Measurements from ENCODE around the gene MTRFR.

Gene MTRFR

GRCh38 chr12:123231931-123232330, 1.3 kb upstream of the MTRFR start:
- Histone ChIP-seq H4K20me1 (ENCODE audit: insufficient read depth, low read length, poor library complexity, severe bottlenecking) (peaks cover 58% of the 10 kb centered on the region), H3K27me3 (ENCODE audit: insufficient read depth, low read length, poor library complexity, severe bottlenecking) (no peaks in the 10 kb centered on the region), H3K4me3 (ENCODE audit: low read length, poor library complexity, severe bottlenecking) (peak overlapping the region; percentile 88), H3K4me1 (ENCODE audit: insufficient read depth, low read length, poor library complexity, severe bottlenecking) (peaks cover 57% of the 10 kb centered on the region), H3F3A (ENCODE audit: low read depth) (peaks cover 11% of the 10 kb centered on the region), H3K36me3 (ENCODE audit: insufficient read depth, low read length) (no peaks in the 10 kb centered on the region), H3K9me3 (ENCODE audit: insufficient read depth, low read depth, low read length) (no peaks in the 10 kb centered on the region), H3K9ac (ENCODE audit: low read depth, low read length, poor library complexity, severe bottlenecking) (peak overlapping the region; percentile 97), H3K9me2 (replicated peaks; ENCODE audit: low read depth, low read length) (no peaks in the 10 kb centered on the region), H2AFZ (ENCODE audit: low read length) (no peak overlapping the region; the same call in 1 of the 2 replicates), H3K4me2 (ENCODE audit: low read depth, low read length, poor library complexity, severe bottlenecking) (peak overlapping the region; percentile 92), H3K79me2 (ENCODE audit: insufficient read depth, low read length) (peaks cover 92% of the 10 kb centered on the region)
- TF ChIP-seq EZH2phosphoT487 (IDR thresholded peaks at IDR 0.05; ENCODE audit: borderline replicate concordance) (no peak), CTCF (conservative IDR thresholded peaks at IDR 0.05; ENCODE audit: low read length) (no peak)

GRCh38 chr12:123232472-123232806, 797 bp upstream of the MTRFR start:
- Histone ChIP-seq H3K36me3 (ENCODE audit: insufficient read depth, low read length) (no peaks in the 10 kb centered on the region), H3K4me3 (ENCODE audit: low read length, poor library complexity, severe bottlenecking) (peak overlapping the region; percentile 88), H3K4me1 (ENCODE audit: insufficient read depth, low read length, poor library complexity, severe bottlenecking) (peaks cover 56% of the 10 kb centered on the region), H3K9ac (ENCODE audit: low read depth, low read length, poor library complexity, severe bottlenecking) (peak overlapping the region; percentile 97), H3K27me3 (ENCODE audit: insufficient read depth, low read length, poor library complexity, severe bottlenecking) (no peaks in the 10 kb centered on the region), H3K9me2 (replicated peaks; ENCODE audit: low read depth, low read length) (no peaks in the 10 kb centered on the region), H3K79me2 (ENCODE audit: insufficient read depth, low read length) (peaks cover 89% of the 10 kb centered on the region), H3K4me2 (ENCODE audit: low read depth, low read length, poor library complexity, severe bottlenecking) (peak overlapping the region; percentile 92), H4K20me1 (ENCODE audit: insufficient read depth, low read length, poor library complexity, severe bottlenecking) (peaks cover 55% of the 10 kb centered on the region), H3F3A (ENCODE audit: low read depth) (peaks cover 13% of the 10 kb centered on the region), H3K9me3 (ENCODE audit: insufficient read depth, low read depth, low read length) (no peaks in the 10 kb centered on the region), H2AFZ (ENCODE audit: low read length) (peak overlapping the region; percentile 80)
- TF ChIP-seq EZH2phosphoT487 (IDR thresholded peaks at IDR 0.05; ENCODE audit: borderline replicate concordance) = no peak
- no peak for TF ChIP-seq CTCF (conservative IDR thresholded peaks at IDR 0.05; ENCODE audit: low read length)

- H3K27me3 ChIP-seq (ENCODE audit: insufficient read depth, low read length, poor library complexity, severe bottlenecking) = no peaks in the 10 kb centered on the region
- H3K4me3 ChIP-seq (ENCODE audit: low read length, poor library complexity, severe bottlenecking) = peak overlapping the region; percentile 88
- peaks cover 85% of the 10 kb centered on the region for H3K79me2 ChIP-seq (ENCODE audit: insufficient read depth, low read length)
- peaks cover 48% of the 10 kb centered on the region for H3K4me1 ChIP-seq (ENCODE audit: insufficient read depth, low read length, poor library complexity, severe bottlenecking)
- H4K20me1 ChIP-seq (ENCODE audit: insufficient read depth, low read length, poor library complexity, severe bottlenecking) = peaks cover 53% of the 10 kb centered on the region
- H3K9me3 ChIP-seq (ENCODE audit: insufficient read depth, low read depth, low read length) = no peaks in the 10 kb centered on the region
- peak overlapping the region; percentile 94 for H3K9ac ChIP-seq (ENCODE audit: low read depth, low read length, poor library complexity, severe bottlenecking)
- H2AFZ ChIP-seq (ENCODE audit: low read length) = peak overlapping the region; percentile 80
- H3K9me2 ChIP-seq (replicated peaks; ENCODE audit: low read depth, low read length) = no peaks in the 10 kb centered on the region
- 0 out of 2 replicates have a peak, but pooled peaks have one; percentile 13 for TF ChIP-seq CTCF (conservative IDR thresholded peaks at IDR 0.05; ENCODE audit: low read length)
- no peak for TF ChIP-seq EZH2phosphoT487 (IDR thresholded peaks at IDR 0.05; ENCODE audit: borderline replicate concordance)
- H3K4me2 ChIP-seq (ENCODE audit: low read depth, low read length, poor library complexity, severe bottlenecking) = peak overlapping the region; percentile 88
- peaks cover 13% of the 10 kb centered on the region for H3F3A ChIP-seq (ENCODE audit: low read depth)
- H3K36me3 ChIP-seq (ENCODE audit: insufficient read depth, low read length) = no peaks in the 10 kb centered on the region
These were observed 471 bp downstream of the MTRFR start for GRCh38 chr12:123233505-123234308.
